Stimulated activated CD4-positive, alpha-beta T cell treated with anti-CD3 and anti-CD28 coated beads, Interleukin-12 subunit alpha, Interleukin-12 subunit beta, amount 100 ng/mL, for 4 hours (primary cell): Measurements from ENCODE around the gene CENPA.
"Not testable (repeated sequence)": the region's sequence is repeated elsewhere in the genome, so short reads cannot be mapped to it uniquely, and the experiment has no call there.

Experiments
- DNase-seq: peaks from one replicate; pipeline ENCODE4 v3.0.0-alpha.2; 2020

Gene CENPA

DNA sequence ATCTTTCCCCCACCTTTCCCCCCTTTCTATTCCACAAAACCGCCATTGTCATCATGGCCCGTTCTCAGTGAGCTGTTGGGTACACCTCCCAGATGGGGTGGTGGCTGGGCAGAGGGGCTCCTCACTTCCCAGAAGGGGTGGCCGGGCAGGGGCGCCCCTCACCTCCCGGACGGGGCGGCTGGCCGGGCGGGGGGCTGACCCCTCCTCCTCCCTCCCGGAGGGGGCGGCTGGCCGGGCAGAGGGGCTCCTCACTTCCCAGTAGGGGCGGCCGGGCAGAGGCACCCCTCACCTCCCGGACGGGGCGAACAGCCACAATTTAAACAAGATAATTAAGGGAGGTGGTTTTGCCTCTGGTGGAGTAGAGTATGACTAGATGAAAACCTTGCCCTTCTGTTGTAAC is 9.3 kb downstream of the CENPA start:
- DNase-seq = not testable (repeated sequence)

DNA sequence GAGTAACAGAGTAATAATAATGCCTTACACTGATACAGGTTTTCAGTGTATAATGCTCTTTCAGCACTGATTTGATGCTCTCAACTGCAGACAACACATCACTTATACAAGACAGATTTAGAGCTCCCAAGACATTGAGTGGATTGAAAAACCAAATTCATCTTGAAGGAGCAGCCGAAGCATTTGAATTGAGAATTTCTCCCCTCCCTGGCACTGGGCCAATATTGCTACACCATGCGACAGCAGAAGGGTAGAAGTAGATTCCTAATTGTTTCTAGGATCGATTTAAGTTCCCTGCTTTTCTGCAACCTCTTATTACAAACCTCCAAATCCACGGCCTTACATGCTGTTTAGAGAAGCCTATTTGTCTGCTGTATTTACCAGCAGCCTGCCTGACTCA is 15.5 kb downstream of the CENPA start:
- DNase-seq = no peak

DNA sequence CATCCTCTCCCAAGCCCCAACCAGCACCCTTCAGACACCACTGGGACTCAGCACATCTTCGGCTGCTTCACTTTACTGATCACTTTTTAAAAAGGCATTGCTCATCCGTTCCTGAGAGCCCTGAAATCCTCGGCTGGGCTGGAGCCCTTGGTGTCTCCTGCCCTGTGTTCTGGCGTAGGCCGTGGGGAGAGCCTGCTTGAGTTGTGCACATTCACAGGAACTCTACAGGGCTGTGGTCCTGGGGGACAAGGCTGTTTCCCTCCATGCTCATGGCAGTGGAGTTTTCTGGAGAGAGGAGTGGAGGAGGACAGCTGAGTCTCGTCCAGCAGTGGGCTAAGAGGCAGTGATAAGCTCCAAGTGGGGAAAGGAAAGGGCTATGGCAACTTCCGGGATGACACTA is 15.9 kb downstream of the CENPA start:
- no peak for DNase-seq

DNA sequence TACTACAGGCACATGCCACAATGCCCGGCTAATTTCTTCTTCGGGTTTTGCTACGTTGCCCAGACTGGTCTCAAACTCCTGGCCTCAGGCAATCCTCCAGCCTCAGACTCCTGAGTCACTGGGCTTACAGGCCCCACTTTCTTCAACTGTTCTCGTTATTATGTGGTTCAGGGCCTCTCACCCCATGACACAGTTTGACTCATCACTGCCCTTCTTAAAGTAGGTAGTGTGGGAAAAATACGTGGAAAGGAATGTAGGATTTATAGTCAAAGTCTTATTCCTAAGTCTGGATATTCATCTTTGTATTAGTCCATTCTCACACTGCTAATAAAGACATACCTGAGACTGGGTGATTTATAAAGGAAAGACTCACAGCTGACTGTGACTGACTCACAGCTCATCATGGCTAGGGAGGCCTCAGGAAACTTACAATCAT is 19.4 kb downstream of the CENPA start:
- no peak for DNase-seq

DNA sequence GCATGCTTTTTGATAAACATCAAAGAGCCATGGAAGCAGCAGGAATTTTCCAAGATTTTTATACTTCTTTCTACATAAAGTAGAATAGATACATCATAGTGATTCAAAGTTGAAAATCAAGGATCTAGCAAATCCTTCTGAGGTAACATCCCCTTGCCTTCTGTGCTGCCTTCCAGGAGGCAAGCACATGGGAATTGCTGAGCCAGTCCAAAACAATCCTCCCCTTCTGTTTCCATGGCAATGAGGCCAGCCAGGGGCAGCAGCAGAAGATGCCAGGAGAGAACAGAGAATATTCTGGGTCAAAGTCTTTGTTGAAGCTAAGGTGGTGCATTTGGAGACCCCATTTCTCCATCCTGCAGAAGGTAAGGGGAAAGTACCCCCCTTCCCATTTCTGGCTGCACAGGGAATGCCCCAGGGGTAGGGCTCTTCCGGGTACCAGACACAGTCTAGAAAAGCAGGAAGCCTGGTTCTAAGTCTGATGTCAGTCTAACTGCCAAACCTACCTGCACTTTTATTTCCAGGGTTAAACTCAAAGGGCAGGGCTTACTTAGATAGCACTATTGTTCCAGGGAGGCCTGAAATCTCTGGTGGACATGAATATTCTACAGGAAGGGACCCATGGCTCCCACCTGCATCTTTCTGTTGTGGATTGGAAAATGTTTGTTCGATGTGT is 22.1 kb downstream of the CENPA start:
- no peak for DNase-seq

DNA sequence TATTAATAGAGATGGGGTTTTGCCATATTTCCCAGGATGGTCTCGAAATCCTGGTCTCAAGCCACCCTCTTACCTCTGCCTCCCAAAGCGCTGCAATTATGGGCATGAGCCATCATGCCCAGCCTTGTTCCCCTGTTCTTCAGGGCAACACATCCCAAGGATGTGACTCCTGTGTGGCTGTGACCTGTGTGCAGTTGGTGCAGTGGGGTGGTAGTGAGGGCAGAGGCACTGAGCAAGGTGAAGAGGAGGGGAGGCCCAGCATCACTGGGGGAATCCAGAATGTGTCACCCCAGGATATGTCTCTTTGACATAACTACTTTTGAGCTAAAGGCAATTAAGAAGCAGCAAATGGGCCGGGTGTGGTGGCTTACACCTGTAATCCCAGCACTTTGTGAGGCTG is 23.4 kb downstream of the CENPA start:
- no peak for DNase-seq

DNA sequence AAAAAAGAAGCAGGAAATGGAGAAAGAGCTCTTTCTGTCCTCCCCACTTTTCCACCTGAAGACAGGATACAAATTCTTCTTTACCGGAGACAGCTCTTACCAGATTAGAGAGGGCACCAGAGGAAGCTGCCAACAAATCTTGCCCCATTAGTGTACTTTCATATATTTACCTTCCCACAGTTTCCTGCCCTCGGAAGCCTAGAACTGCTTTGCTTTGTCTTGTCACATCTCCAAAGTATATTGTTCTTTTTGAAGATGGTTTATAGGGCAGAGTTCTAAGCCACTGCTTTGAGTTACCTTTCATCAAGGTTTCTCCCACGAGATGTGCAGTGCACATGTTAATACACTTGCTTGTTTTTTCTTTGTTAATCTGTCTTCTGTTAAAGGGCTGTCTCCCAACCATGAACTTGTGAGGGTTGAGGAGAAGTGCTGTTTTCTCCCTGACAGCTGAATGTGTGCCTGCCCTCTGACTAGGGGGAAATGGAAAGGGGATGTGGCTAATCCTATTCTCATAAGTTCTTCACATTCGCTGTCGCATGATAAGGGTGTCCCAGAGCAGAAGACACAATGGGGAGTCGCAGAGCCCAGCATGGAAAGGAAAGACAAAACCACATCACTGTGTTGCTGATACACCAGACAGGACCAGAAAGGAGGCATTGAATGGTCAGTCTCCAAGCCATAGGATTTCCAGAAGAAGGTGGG is 24.2 kb downstream of the CENPA start:
- DNase-seq = no peak

DNA sequence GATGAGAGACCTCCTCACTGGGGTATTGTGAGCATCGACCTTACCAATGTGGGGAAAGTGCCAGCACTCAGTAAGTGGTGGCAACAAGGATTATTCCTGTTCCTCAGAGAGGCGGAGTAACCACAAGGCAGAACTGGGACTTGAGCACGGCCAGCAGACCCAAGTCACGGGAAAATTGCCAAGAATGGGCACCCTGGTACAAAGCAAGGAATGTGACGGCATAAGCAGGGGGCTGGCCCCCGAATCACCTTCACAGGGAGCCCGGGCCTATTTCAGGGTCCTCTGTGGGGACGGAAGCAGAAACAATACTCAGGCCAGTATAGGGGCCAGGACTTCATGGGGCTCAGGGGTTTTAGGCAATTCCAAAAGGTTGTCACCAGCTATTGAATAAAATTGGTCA is 25.4 kb downstream of the CENPA start:
- DNase-seq = no peak

DNA sequence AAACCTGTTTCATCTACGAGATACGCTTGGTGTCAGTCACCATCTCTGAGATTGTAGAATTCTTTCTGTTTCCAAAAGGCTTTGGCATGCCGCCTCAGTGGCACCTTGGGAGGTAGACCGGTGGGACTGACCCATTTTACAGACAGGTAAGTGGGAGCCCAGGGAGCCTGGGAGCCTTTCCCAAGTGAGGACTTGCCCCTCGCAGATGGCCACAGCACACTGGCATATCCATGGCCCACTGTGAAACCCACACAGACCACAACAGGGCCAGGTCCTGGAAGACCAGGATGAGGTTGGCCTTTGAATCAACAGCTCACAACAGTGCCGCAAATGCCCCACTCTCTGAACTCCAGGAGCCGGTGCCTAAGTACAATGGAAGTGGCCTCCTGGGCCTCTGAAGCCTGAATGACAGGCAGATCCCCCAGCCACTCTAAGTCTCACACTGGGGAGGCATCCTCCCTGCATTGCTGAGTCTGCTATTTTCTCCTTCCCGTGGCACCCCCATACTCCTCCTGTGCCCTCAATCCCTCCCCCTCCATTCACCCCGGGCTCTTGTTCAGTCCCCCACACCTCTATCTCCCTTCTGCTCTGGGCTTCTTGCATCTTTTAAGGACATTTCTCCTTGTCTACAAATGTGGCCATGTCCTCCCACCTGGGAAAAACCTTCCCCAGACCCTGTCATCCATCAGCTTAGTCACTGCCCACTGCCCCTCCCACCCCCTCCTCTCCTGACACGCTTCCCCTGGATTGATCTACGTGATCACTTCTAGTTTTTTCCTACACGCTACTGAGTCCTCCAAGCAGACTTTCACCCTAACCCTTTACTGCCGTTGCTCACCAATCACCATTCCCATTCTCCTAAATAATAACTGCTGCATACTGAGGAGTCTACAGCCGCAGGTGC is 26.2 kb downstream of the CENPA start:
- no peak for DNase-seq

DNA sequence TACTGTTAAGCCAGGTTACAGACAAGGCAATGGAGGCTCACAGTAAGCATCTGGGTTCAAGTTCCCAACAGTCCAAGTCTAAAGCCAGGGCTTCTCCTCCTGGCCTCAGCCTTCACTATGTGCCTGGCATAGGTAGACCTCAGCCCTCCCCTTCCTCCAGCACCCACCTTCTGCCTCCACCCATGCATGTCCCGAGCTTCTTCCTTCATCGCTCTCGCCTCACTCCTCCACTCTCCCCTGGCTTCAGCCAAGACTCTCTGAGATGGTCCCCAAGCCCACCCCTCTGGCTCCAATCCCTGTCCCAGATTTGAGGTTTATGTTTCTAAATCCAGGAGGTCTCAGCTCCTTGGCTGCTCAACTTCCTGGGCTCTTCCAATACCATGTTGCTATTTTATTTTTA is 26.9 kb downstream of the CENPA start:
- no peak for DNase-seq

DNA sequence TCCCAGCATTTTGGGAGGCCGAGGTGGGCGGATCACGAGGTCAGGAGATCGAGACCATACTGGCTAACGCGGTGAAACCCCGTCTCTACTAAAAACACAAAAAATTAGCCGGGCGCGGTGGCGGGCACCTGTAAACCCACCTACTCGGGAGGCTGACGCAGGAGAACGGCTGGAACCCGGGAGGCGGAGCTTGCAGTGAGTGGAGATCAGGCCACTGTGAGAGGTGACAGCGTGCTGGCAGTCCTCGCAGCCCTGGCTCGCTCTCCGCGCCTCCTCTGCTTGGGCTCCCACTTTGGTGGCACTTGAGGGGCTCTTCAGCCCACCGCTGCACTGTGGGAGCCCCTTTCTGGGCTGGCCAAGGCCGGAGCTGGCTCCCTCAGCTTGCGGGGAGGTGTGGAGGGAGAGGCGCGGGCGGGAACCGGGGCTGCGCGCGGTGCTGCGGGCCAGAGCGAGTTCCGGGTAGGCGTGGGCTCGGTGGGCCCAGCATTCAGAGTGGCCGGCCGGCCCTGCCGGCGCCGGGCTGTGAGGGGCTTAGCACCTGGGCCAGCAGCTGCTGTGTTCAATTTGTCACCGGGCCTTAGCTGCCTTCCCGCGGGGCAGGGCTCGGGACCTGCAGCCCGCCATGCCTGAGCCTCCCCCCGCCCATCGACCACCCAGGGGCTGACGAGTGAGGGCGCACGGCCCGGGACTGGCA is 28.4 kb downstream of the CENPA start:
- not testable (repeated sequence) for DNase-seq

DNA sequence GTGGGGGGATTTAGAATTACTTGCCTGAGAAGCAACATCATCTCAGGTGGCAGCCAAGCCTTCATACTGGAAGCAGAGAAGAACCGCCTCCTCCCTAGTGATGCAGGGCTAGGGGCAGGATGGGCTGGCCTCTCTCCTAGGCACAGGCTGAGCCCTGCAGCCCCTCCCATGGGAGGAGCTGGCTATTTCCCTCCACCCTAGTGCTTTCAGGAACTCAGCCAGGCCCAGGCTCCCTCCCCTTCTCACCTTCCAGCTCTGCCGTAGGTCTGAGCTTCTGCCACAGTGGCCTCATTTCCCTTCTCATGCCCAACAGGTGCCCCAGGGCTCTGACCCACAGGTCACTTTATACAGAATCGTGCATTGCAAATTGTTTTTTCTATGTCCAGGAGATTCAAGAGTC is 31.0 kb downstream of the CENPA start:
- no peak for DNase-seq

DNA sequence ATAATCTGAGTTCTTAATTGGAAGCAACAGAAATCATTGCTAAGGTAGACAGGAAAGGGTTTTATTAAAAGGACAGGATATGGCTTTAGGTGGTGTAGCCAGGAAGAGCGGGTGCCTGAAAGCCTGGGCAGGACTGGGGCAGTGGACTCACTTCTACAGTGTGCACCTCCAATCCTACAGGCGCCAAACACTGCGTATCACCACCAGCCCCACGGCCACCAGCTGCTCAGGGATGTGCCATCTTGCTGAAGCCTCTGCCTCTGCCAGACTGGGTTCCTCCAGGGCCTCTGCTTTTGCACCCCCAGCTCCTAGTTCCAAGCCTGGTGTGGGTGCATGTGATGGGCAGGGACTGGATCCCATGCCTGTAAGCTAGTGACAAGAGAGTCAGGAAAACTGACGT is 32.4 kb downstream of the CENPA start:
- DNase-seq = no peak

DNA sequence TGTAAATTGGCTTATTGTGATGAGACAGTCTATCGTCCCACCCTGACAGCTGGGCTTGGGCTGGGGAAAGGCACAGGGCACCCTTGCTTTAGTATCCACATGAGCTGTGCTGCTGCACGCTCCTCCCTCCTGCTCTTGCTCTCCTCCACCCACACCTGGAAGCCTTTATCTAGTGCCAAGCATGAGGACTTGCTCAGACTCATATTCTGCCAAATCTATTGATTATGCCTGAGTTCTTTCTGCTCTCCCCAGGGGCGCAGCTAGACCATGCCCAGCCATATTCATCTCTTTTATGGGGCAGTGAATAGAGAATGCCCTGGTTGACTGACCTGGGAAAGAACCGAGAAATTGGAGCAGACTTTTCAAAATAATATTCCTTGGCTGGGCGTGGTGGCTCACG is 33.1 kb downstream of the CENPA start:
- DNase-seq = no peak

DNA sequence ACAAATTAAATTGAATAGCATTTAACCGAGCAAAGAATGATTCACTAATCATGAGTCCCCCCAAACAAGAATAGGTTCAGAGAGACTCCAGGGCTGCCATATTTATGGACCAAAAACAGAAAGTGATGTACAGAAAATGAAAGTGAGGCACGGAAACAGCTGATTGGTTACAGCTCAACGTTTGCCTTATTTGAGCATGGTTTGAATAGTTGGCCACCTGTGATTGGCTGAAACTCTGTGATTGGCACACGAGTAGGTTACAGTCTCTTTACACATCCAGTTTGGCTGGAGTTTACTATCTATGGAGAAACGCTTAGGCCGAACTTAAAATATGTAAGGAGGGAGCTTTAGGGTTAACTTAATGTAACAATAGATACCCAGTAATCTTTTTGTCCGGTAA is 35.1 kb downstream of the CENPA start:
- no peak for DNase-seq

DNA sequence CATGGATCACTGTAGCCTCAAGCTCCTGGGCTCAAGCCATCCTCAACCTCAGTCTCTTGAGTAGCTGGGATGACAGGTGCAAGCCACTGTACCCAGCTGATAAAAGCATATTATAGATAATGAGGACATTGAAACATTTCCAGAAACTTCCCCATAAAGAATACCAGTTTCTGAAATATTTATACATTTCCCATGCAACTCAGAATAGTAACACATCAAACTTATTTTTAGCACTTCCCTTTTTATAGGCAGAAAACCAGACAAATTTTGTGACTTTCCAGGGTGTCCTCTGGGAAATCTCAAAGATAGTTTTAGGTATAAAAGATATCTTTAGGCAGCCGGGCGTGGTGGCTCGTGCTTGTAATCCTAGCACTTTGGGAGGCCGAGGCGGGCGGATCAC is 37.0 kb downstream of the CENPA start:
- no peak for DNase-seq

DNA sequence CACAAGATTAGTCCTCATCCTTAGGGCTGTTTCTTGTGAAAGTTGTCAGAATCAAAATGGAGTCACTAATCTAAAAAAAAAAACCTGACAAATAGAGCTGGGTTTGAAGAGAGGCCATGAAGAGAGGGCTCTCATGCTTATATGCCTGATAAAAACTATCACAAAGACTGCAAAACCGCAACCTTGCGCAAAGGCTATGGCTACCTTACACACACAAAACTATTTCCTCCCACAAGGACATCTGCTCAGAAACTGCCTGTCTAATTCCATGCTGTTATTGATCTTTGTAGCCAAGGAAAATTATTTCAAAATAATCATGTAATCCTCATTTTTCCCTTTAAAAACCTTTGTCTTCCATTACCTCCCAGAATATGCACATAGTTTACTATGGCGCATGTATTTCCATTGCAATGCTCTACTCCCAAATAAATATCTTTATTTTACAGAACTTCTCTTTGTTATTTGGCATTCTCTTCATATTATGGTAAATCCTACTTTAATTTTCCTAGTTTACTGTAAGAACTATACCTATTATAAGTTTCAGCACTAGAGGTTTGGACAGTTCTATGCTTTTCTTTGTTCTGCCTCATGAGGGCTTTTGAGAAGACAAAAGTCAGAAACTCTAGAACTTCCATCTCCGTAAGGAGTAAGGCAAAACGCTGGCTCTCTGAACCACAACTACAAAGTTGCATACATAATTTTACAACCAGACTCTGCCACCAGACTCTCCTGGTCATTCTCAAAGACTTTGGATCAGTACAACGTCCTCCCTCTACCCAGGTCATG is 52.5 kb downstream of the CENPA start:
- no peak for DNase-seq

DNA sequence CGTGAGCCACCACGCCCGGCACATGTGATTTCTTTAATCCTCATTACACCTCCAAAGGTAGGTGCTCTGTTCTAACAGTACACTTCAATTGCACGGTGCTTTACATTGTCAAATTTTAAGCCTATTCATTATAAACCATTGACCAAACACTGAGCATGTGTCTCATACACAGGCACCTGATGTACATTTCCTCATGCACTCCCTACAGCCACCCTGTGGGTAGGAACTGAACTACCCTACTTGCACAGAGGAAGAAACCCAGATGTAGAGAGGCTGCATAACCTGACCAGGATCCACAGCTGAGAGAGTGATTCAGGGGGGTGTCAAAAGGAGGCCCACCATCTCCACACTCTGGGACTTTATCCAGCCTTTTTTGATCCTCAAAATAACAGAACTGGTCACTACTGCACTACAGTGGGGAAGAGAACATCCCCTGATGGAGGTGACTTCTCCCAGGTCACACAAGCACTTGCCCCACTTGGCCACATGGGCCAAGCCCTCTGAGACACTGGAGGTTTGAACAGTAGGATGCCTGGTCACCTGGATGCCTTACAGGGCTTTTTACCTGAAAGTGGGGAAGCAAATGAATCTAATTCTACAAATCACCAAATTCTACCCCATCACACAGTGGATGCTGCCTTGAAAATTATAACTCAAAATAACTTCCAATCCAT is 55.2 kb downstream of the CENPA start:
- DNase-seq = no peak

DNA sequence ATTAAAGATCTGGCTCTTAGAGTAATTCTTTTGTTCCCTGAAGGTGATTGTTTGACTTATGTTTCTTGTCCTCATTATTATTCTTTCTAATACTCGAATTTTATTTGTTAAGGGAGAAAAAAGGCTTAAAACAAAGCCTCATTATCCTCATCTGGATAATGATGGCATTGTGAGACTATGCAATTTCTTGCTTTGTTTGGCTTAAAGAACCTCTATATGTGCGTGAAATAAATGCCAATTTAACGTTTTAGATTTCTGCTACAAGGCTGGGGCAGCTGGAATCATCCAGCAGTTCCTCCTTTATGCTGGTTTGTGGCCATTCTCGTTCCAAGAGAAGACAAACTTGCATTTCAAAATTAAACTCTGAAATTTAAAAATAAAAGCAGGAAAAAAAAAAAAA is 57.2 kb downstream of the CENPA start:
- no peak for DNase-seq
